Stimulated activated CD4-positive, alpha-beta T cell treated with anti-CD3 and anti-CD28 coated beads, Interleukin-4, amount 100 ng/mL, for 1 hour (primary cell): ENCODE measurements around the gene SEMA6A.

Source experiments
- DNase-seq: peaks from one replicate; pipeline ENCODE4 v3.0.0-alpha.2; 2020

The SEMA6A gene

GRCh38 chr5:116488356-116489041 is 86.1 kb downstream of the SEMA6A start:
- no peak for DNase-seq

- no peak for DNase-seq
Measured at GRCh38 chr5:116487045-116487444, 87.6 kb downstream of the SEMA6A start.

GRCh38 chr5:116486588-116486987 is 88.0 kb downstream of the SEMA6A start:
- DNase-seq: no peak

GRCh38 chr5:116484645-116485044 is 90.0 kb downstream of the SEMA6A start:
- DNase-seq: no peak

- DNase-seq: no peak
Measured at GRCh38 chr5:116482394-116482793, 92.2 kb downstream of the SEMA6A start.

- DNase-seq: no peak
Measured at GRCh38 chr5:116480894-116481510, 93.6 kb downstream of the SEMA6A start.

GRCh38 chr5:116479776-116480675 is 94.6 kb downstream of the SEMA6A start:
- no peak for DNase-seq

GRCh38 chr5:116478491-116478890 is 96.1 kb downstream of the SEMA6A start:
- DNase-seq: no peak

GRCh38 chr5:116476897-116477537 is 97.6 kb downstream of the SEMA6A start:
- no peak for DNase-seq

GRCh38 chr5:116475338-116475737 is 99.3 kb downstream of the SEMA6A start:
- no peak for DNase-seq

GRCh38 chr5:116473706-116474105 is 100.9 kb downstream of the SEMA6A start:
- DNase-seq: no peak

- DNase-seq: no peak
Measured at GRCh38 chr5:116472274-116472673, 102.3 kb downstream of the SEMA6A start.

- DNase-seq: no peak
Measured at GRCh38 chr5:116469631-116470030, 105.0 kb downstream of the SEMA6A start.

- no peak for DNase-seq
Measured at GRCh38 chr5:116468583-116468982, 106.0 kb downstream of the SEMA6A start.

GRCh38 chr5:116467465-116467843 is 107.2 kb downstream of the SEMA6A start:
- DNase-seq: no peak

- no peak for DNase-seq
Measured at GRCh38 chr5:116466727-116467464, 107.7 kb downstream of the SEMA6A start.

- no peak for DNase-seq
Measured at GRCh38 chr5:116465411-116465810, 109.2 kb downstream of the SEMA6A start.

- DNase-seq: no peak
Measured at GRCh38 chr5:116464144-116464708, 110.4 kb downstream of the SEMA6A start.

GRCh38 chr5:116462500-116462899 is 112.1 kb downstream of the SEMA6A start:
- DNase-seq: no peak

GRCh38 chr5:116459301-116459700 is 115.3 kb downstream of the SEMA6A start:
- no peak for DNase-seq

GRCh38 chr5:116457062-116457461 is 117.6 kb downstream of the SEMA6A start:
- DNase-seq: no peak

GRCh38 chr5:116456036-116456435 is 118.6 kb downstream of the SEMA6A start:
- DNase-seq: no peak
